ENCODE measurements around the gene LIMCH1.

LIMCH1 gene

GRCh38 chr4:41579043-41579442, 41.1 kb downstream of the LIMCH1 start:
- Histone ChIP-seq H3K18ac (ENCODE audit: low read length) (no peak overlapping the region), H3K4me1 (ENCODE audit: control insufficient read depth in 2 of 2, insufficient read depth in 1 of 2, low read depth in 1 of 2, low read length in 2 of 2) (no peaks in the 10 kb centered on the region), H3K14ac (ENCODE audit: low read length) (no peak overlapping the region), H3K4ac (ENCODE audit: low read length) (no peak overlapping the region), H3K27ac (replicated peaks; ENCODE audit: low read length) (no peak overlapping the region), H3K4me3 (ENCODE audit: low read length in 2 of 2) (no peak overlapping the region), H2BK15ac (ENCODE audit: low read length) (no peak overlapping the region), H3K36me3 (replicated peaks in 1 of 2; ENCODE audit: control insufficient read depth in 2 of 2, insufficient read depth in 2 of 2, low read length in 2 of 2) (no peaks in the 10 kb centered on the region), H2AFZ (ENCODE audit: low read length) (no peak overlapping the region), H4K8ac (ENCODE audit: low read depth, low read length) (no peak overlapping the region), H2BK120ac (ENCODE audit: low read depth, low read length) (no peak overlapping the region), H3K9me3 (replicated peaks in 1 of 2; ENCODE audit: control insufficient read depth in 2 of 2, insufficient read depth in 1 of 2, low read depth in 1 of 2, low read length in 2 of 2) (peaks cover 0 to 1% of the 10 kb centered on the region in 2 donors), H4K91ac (ENCODE audit: low read depth, low read length, poor library complexity) (no peak overlapping the region), H3K9ac (ENCODE audit: low read depth, low read length, poor library complexity) (no peak overlapping the region), H2AK5ac (ENCODE audit: low read depth, low read length) (no peak overlapping the region), H2BK5ac (ENCODE audit: low read length) (no peak overlapping the region), H2BK12ac (ENCODE audit: low read length) (no peak overlapping the region), H3K79me1 (ENCODE audit: low read depth, low read length) (no peaks in the 10 kb centered on the region), H3K23ac (ENCODE audit: low read depth, low read length, poor library complexity) (no peak overlapping the region), H3K4me2 (ENCODE audit: insufficient read depth, low read length, poor library complexity, severe bottlenecking) (no peak overlapping the region), H3K27me3 (ENCODE audit: control insufficient read depth in 3 of 3, insufficient read depth in 3 of 3, low read depth in 1 of 3, low read length in 3 of 3) (no peaks in the 10 kb centered on the region)
- DNase-seq (ENCODE audit: low spot score), result no peak
- WGBS, 2 donors (ENCODE audit: extremely low coverage in 2 of 2, insufficient read length in 2 of 2, insufficient replicate concordance in 1 of 2), result no CpG with 5 or more reads among the region's 3 CpGs

DNA sequence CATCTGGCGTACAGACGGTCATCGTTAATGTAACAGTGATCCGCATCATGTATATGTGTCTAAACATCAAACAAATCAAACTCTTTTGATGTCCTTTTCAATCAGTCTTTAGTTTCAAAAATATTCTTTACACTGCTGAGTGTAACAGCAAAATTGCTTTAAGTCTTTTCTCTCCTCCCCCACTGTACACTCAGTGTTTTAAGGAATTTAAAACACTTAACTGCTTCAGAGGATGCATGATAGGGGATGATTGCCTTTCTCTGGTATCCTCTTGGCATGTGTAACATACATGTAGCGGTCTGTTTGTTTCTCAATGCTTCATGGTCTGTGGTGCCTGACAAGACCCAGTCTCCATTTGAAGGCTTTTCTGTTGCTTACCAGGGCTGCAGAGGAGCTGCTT, 41.6 kb downstream of the LIMCH1 start:
- H2AK5ac ChIP-seq (ENCODE audit: low read depth, low read length), result no peak overlapping the region
- H3K27ac ChIP-seq (replicated peaks; ENCODE audit: low read length), result no peak overlapping the region
- DNase-seq (ENCODE audit: low spot score), result no peak
- no peak overlapping the region for H2BK5ac ChIP-seq (ENCODE audit: low read length)
- H4K8ac ChIP-seq (ENCODE audit: low read depth, low read length), result no peak overlapping the region
- no peak overlapping the region for H3K18ac ChIP-seq (ENCODE audit: low read length)
- H3K9me3 ChIP-seq (replicated peaks in 1 of 2; ENCODE audit: control insufficient read depth in 2 of 2, insufficient read depth in 1 of 2, low read depth in 1 of 2, low read length in 2 of 2), result peaks cover 0 to 4% of the 10 kb centered on the region in 2 donors
- H3K23ac ChIP-seq (ENCODE audit: low read depth, low read length, poor library complexity), result no peak overlapping the region
- H3K27me3 ChIP-seq (ENCODE audit: control insufficient read depth in 3 of 3, insufficient read depth in 3 of 3, low read depth in 1 of 3, low read length in 3 of 3), result no peaks in the 10 kb centered on the region
- no peak overlapping the region for H3K4me2 ChIP-seq (ENCODE audit: insufficient read depth, low read length, poor library complexity, severe bottlenecking)
- no peaks in the 10 kb centered on the region for H3K36me3 ChIP-seq (replicated peaks in 1 of 2; ENCODE audit: control insufficient read depth in 2 of 2, insufficient read depth in 2 of 2, low read length in 2 of 2)
- no peak overlapping the region for H3K9ac ChIP-seq (ENCODE audit: low read depth, low read length, poor library complexity)
- no CpG with 5 or more reads among the region's 5 CpGs for WGBS, 2 donors (ENCODE audit: extremely low coverage in 2 of 2, insufficient read length in 2 of 2, insufficient replicate concordance in 1 of 2)
- H4K91ac ChIP-seq (ENCODE audit: low read depth, low read length, poor library complexity), result no peak overlapping the region
- H3K14ac ChIP-seq (ENCODE audit: low read length), result no peak overlapping the region
- H2AFZ ChIP-seq (ENCODE audit: low read length), result no peak overlapping the region
- no peaks in the 10 kb centered on the region for H3K79me1 ChIP-seq (ENCODE audit: low read depth, low read length)
- no peaks in the 10 kb centered on the region for H3K4me1 ChIP-seq (ENCODE audit: control insufficient read depth in 2 of 2, insufficient read depth in 1 of 2, low read depth in 1 of 2, low read length in 2 of 2)
- H3K4me3 ChIP-seq (ENCODE audit: low read length in 2 of 2), result no peak overlapping the region
- H2BK120ac ChIP-seq (ENCODE audit: low read depth, low read length), result no peak overlapping the region
- no peak overlapping the region for H2BK15ac ChIP-seq (ENCODE audit: low read length)
- H3K4ac ChIP-seq (ENCODE audit: low read length), result no peak overlapping the region
- H2BK12ac ChIP-seq (ENCODE audit: low read length), result no peak overlapping the region

DNA sequence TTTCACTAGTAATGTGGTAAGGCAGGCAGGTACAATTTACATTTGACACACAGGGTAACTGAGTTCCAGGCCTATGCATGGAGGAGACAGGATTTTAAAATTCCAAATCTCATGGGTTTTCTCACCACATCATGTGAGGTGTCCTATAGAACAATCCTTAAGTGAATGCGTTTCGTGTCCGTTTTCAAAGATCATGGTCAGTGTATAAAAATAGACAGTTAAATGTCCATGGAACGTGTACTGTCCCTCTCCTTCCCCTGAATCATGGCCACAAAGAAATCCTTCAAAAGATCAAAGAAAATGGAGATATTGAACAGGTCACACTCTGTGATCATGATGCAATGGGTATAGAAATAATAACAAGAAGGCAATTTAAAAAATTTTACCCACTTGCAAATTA, 42.0 kb downstream of the LIMCH1 start:
- no peak overlapping the region for H4K8ac ChIP-seq (ENCODE audit: low read depth, low read length)
- H3K23ac ChIP-seq (ENCODE audit: low read depth, low read length, poor library complexity), result no peak overlapping the region
- H3K27ac ChIP-seq (replicated peaks; ENCODE audit: low read length), result no peak overlapping the region
- H3K4me2 ChIP-seq (ENCODE audit: insufficient read depth, low read length, poor library complexity, severe bottlenecking), result no peak overlapping the region
- no peaks in the 10 kb centered on the region for H3K4me1 ChIP-seq (ENCODE audit: control insufficient read depth in 2 of 2, insufficient read depth in 1 of 2, low read depth in 1 of 2, low read length in 2 of 2)
- no peaks in the 10 kb centered on the region for H3K79me1 ChIP-seq (ENCODE audit: low read depth, low read length)
- no peak overlapping the region for H2AFZ ChIP-seq (ENCODE audit: low read length)
- no peak overlapping the region for H3K18ac ChIP-seq (ENCODE audit: low read length)
- H2BK15ac ChIP-seq (ENCODE audit: low read length), result no peak overlapping the region
- DNase-seq (ENCODE audit: low spot score), result no peak
- H2BK120ac ChIP-seq (ENCODE audit: low read depth, low read length), result no peak overlapping the region
- H3K27me3 ChIP-seq (ENCODE audit: control insufficient read depth in 3 of 3, insufficient read depth in 3 of 3, low read depth in 1 of 3, low read length in 3 of 3), result no peaks in the 10 kb centered on the region
- H4K91ac ChIP-seq (ENCODE audit: low read depth, low read length, poor library complexity), result no peak overlapping the region
- no peak overlapping the region for H2AK5ac ChIP-seq (ENCODE audit: low read depth, low read length)
- H3K4me3 ChIP-seq (ENCODE audit: low read length in 2 of 2), result no peak overlapping the region
- no CpG with 5 or more reads among the region's 4 CpGs for WGBS, 2 donors (ENCODE audit: extremely low coverage in 2 of 2, insufficient read length in 2 of 2, insufficient replicate concordance in 1 of 2)
- H3K36me3 ChIP-seq (replicated peaks in 1 of 2; ENCODE audit: control insufficient read depth in 2 of 2, insufficient read depth in 2 of 2, low read length in 2 of 2), result no peaks in the 10 kb centered on the region
- no peak overlapping the region for H2BK12ac ChIP-seq (ENCODE audit: low read length)
- no peak overlapping the region for H2BK5ac ChIP-seq (ENCODE audit: low read length)
- H3K9me3 ChIP-seq (replicated peaks in 1 of 2; ENCODE audit: control insufficient read depth in 2 of 2, insufficient read depth in 1 of 2, low read depth in 1 of 2, low read length in 2 of 2), result peaks cover 0 to 8% of the 10 kb centered on the region in 2 donors
- H3K4ac ChIP-seq (ENCODE audit: low read length), result no peak overlapping the region
- no peak overlapping the region for H3K14ac ChIP-seq (ENCODE audit: low read length)
- no peak overlapping the region for H3K9ac ChIP-seq (ENCODE audit: low read depth, low read length, poor library complexity)

GRCh38 chr4:41586675-41587225, 48.8 kb downstream of the LIMCH1 start:
- Histone ChIP-seq H2BK15ac (ENCODE audit: low read length) (no peak overlapping the region), H3K79me1 (ENCODE audit: low read depth, low read length) (no peaks in the 10 kb centered on the region), H3K18ac (ENCODE audit: low read length) (no peak overlapping the region), H3K23ac (ENCODE audit: low read depth, low read length, poor library complexity) (no peak overlapping the region), H3K4me3 (ENCODE audit: low read length in 2 of 2) (no peak overlapping the region), H4K91ac (ENCODE audit: low read depth, low read length, poor library complexity) (no peak overlapping the region), H2BK5ac (ENCODE audit: low read length) (no peak overlapping the region), H3K14ac (ENCODE audit: low read length) (no peak overlapping the region), H2BK12ac (ENCODE audit: low read length) (no peak overlapping the region), H3K27ac (replicated peaks; ENCODE audit: low read length) (no peak overlapping the region), H2AFZ (ENCODE audit: low read length) (no peak overlapping the region), H4K8ac (ENCODE audit: low read depth, low read length) (no peak overlapping the region), H3K36me3 (replicated peaks in 1 of 2; ENCODE audit: control insufficient read depth in 2 of 2, insufficient read depth in 2 of 2, low read length in 2 of 2) (no peaks in the 10 kb centered on the region), H3K27me3 (ENCODE audit: control insufficient read depth in 3 of 3, insufficient read depth in 3 of 3, low read depth in 1 of 3, low read length in 3 of 3) (no peaks in the 10 kb centered on the region), H2AK5ac (ENCODE audit: low read depth, low read length) (no peak overlapping the region), H3K4ac (ENCODE audit: low read length) (no peak overlapping the region), H3K4me2 (ENCODE audit: insufficient read depth, low read length, poor library complexity, severe bottlenecking) (no peak overlapping the region), H3K9me3 (replicated peaks in 1 of 2; ENCODE audit: control insufficient read depth in 2 of 2, insufficient read depth in 1 of 2, low read depth in 1 of 2, low read length in 2 of 2) (peaks cover 0 to 10% of the 10 kb centered on the region in 2 donors), H2BK120ac (ENCODE audit: low read depth, low read length) (no peak overlapping the region), H3K4me1 (ENCODE audit: control insufficient read depth in 2 of 2, insufficient read depth in 1 of 2, low read depth in 1 of 2, low read length in 2 of 2) (peaks cover 3 to 5% of the 10 kb centered on the region in 2 donors), H3K9ac (ENCODE audit: low read depth, low read length, poor library complexity) (no peak overlapping the region)
- no CpG with 5 or more reads among the region's 2 CpGs for WGBS, 2 donors (ENCODE audit: extremely low coverage in 2 of 2, insufficient read length in 2 of 2, insufficient replicate concordance in 1 of 2)
- DNase-seq (ENCODE audit: low spot score), result no peak
